SK-N-SH treated with all-trans-retinoic acid at 6 μM for 48 hours (cell line): ENCODE measurements around the gene AMIGO3.

Experiments used
- ARNTL ChIP-seq: fragments of 450-650 bp; formaldehyde crosslinking; IDR thresholded peaks from 2 replicates; pipeline ENCODE4 v1.5.0; 2020; ENCODE audit warnings: low read depth, mild to moderate bottlenecking, moderate library complexity, borderline replicate concordance
- GLIS3 ChIP-seq: fragments of 250-450 bp; sonication (Bioruptor Pico); IDR thresholded peaks from 2 replicates; pipeline ENCODE4 v1.5.0; 2020; ENCODE audit warnings: mild to moderate bottlenecking, moderate library complexity
- TCF4 ChIP-seq: fragments of 250-450 bp; sonication (Bioruptor Pico); IDR thresholded peaks from 2 replicates; pipeline ENCODE4 v1.8.0; 2021; ENCODE audit warnings: mild to moderate bottlenecking, moderate library complexity, borderline replicate concordance
- ZC3H10 ChIP-seq: fragments of 250-450 bp; sonication (Bioruptor Pico); IDR thresholded peaks from 2 replicates; pipeline ENCODE4 v1.5.1; 2021; ENCODE audit warnings: mild to moderate bottlenecking, moderate library complexity
- ZFP30 ChIP-seq: fragments of 450-650 bp; formaldehyde crosslinking; IDR thresholded peaks from 2 replicates; pipeline ENCODE4 v1.5.0; 2022; ENCODE audit warnings: mild to moderate bottlenecking, moderate library complexity
- ZNF70 ChIP-seq: fragments of 450-650 bp; formaldehyde crosslinking; IDR thresholded peaks from 2 replicates; pipeline ENCODE4 v1.5.0; 2020; ENCODE audit warnings: mild to moderate bottlenecking, moderate library complexity
- TF ChIP-seq, protein P1 (sequence below): fragments of 250-450 bp; sonication (Bioruptor Pico); IDR thresholded peaks from 2 replicates; pipeline ENCODE4 v1.5.1; 2021; ENCODE audit warnings: mild to moderate bottlenecking, moderate library complexity
- TF ChIP-seq, protein P2 (sequence below): fragments of 250-450 bp; sonication (Bioruptor Pico); IDR thresholded peaks from 2 replicates; pipeline ENCODE4 v1.5.1; 2020; ENCODE audit warnings: low read depth, mild to moderate bottlenecking, moderate library complexity

DNA sequence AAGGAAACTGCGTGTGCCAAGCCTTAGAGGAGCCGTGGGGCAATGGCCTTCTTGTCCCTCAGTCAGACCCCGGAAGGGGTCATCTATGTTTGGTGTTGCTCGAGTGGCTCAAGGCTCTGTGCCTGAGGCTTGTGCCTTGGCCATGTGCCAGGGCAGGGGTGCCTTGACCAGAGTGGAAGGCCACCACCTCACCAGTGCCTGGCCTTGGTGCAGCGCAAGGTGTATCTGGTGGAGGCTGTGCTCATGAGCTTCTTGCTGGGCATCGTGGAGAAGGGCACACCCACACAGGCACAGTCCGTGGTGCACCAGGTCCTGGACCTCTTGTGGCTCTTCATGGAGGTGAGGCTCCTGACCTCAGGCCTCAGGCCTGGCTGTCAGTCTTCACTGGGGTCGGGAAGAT lies 19.5 kb downstream of the AMIGO3 start:
- TF ChIP-seq, protein P1, sequence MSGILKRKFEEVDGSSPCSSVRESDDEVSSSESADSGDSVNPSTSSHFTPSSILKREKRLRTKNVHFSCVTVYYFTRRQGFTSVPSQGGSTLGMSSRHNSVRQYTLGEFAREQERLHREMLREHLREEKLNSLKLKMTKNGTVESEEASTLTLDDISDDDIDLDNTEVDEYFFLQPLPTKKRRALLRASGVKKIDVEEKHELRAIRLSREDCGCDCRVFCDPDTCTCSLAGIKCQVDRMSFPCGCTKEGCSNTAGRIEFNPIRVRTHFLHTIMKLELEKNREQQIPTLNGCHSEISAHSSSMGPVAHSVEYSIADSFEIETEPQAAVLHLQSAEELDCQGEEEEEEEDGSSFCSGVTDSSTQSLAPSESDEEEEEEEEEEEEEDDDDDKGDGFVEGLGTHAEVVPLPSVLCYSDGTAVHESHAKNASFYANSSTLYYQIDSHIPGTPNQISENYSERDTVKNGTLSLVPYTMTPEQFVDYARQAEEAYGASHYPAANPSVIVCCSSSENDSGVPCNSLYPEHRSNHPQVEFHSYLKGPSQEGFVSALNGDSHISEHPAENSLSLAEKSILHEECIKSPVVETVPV, result no peak
- no peak for TF ChIP-seq ZFP30 (CRISPR knock-in tag)
- TF ChIP-seq ZC3H10 (CRISPR knock-in tag), result no peak
- TF ChIP-seq ZNF70 (CRISPR knock-in tag), result no peak
- TF ChIP-seq GLIS3 (CRISPR knock-in tag), result no peak
- TF ChIP-seq, protein P2, sequence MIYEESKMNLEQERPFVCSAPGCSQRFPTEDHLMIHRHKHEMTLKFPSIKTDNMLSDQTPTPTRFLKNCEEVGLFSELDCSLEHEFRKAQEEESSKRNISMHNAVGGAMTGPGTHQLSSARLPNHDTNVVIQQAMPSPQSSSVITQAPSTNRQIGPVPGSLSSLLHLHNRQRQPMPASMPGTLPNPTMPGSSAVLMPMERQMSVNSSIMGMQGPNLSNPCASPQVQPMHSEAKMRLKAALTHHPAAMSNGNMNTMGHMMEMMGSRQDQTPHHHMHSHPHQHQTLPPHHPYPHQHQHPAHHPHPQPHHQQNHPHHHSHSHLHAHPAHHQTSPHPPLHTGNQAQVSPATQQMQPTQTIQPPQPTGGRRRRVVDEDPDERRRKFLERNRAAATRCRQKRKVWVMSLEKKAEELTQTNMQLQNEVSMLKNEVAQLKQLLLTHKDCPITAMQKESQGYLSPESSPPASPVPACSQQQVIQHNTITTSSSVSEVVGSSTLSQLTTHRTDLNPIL (CRISPR knock-in tag), result no peak
- TF ChIP-seq ARNTL (CRISPR knock-in tag), result no peak
- TF ChIP-seq TCF4 (CRISPR knock-in tag), result no peak
